Measurements from ENCODE around the gene PDCD1.

DNA sequence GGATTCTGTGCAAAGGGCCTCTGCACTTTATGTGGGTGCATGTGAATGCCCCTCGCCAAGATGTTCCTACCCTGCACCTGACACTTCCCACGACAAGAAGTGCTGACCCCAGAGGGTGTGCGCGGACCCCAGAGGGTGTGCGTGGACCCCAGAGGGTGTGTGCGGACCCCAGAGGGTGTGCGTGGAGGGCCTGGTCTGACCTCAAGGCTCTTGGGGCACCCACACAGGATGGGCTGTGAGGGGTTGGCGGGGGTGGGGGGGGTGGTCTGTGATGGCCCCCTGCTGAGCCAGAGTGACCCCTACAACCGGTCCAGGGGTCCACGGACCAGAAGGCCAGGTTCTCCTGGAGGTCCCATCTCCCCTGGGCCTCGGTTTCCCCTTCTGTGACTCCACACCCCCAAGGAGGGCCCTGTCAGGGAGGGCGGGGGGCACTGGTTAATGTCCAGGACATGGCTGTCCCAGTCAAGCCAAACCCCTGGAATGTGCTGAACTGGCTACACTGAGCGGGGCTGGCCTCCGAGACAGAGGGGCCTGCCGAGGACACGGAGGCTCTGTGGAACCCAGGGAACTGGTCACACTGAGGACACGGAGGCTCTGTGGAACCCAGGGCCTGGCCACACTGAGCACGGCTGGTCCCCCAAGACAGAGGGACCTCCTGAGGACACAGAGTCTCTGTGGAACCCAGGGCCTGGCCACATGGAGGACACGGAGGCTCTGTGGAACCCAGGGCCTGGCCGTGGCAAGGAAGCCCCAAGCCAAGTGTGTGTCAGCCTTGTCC is 46.6 kb downstream of the PDCD1 start:
- TF ChIP-seq TAF1 (IDR thresholded peaks at IDR 0.05; ENCODE audit: borderline replicate concordance, insufficient read depth, low read length) (no peak), SIN3A (IDR thresholded peaks at IDR 0.05; ENCODE audit: borderline replicate concordance, insufficient read depth, low read length) (no peak), POLR2AphosphoS5 (IDR thresholded peaks at IDR 0.05; ENCODE audit: low read depth, low read length) (no peak), FOXP2 (optimal IDR thresholded peaks at IDR 0.05; ENCODE audit: borderline replicate concordance, extremely low read depth, extremely low read length, insufficient read depth) (no peak)

Data from PFSK-1 (cell line).